ENCODE data around the gene EFEMP2.

Gene EFEMP2

DNA sequence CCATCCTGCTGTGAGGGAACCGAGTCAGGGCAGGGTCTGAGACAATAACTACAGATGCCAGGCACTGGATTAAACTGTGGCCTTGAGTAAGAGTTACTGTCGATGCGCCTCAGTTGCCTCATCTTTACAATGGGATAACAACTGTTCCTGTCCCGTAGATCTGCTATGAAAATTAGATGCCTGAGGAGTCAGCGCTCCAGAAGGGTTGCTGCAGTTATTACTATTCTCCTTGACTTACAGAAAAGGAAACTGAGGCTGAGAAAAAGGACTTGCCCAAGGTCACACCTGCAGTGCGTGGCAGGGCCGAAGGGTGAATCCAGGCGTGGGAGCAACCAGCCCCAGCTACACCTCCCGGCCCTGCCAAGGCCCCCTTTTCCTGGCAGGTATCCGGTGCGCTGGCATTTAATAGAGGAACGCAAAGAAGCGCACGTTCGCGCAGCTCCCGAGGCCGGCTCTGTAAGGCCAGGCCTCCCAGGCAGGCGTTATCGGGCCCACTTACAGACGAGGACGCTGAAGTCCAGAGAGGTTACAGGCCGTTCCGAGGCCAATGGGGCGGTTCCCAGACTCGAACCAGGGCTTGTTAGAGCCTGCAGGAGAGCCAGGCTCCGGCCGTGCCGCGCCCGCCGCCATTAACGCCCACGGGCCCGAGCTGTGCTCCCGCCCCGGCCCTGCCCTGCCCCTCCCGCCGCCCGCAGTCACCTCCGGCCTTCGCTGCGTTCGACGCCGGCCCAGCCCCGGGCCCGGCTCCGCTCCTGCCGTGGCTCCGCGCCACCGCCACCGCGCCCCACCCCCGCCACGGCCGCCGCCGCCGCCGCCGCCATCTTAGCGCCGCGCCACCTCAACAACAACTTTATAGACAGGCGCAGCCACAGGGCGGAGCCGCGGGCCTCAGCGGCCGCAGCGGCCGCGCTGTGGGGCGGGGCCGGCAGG lies 45.9 kb upstream of the EFEMP2 start, which contains the start of gene C11orf68:
Gene C11orf68, minus strand, starts transcription at position 852 of the 930 bp plus-strand sequence. Its CDS starts 31 bp downstream, at position 821.
- TF ChIP-seq, protein P1, sequence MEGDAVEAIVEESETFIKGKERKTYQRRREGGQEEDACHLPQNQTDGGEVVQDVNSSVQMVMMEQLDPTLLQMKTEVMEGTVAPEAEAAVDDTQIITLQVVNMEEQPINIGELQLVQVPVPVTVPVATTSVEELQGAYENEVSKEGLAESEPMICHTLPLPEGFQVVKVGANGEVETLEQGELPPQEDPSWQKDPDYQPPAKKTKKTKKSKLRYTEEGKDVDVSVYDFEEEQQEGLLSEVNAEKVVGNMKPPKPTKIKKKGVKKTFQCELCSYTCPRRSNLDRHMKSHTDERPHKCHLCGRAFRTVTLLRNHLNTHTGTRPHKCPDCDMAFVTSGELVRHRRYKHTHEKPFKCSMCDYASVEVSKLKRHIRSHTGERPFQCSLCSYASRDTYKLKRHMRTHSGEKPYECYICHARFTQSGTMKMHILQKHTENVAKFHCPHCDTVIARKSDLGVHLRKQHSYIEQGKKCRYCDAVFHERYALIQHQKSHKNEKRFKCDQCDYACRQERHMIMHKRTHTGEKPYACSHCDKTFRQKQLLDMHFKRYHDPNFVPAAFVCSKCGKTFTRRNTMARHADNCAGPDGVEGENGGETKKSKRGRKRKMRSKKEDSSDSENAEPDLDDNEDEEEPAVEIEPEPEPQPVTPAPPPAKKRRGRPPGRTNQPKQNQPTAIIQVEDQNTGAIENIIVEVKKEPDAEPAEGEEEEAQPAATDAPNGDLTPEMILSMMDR (conservative IDR thresholded peaks at IDR 0.05; ENCODE audit: low read depth), result no peak
- DNase-seq (ENCODE audit: low spot score), result no peak
- peak within 1 kb of the TSS; percentile 93 for H3K27ac ChIP-seq
- ChIA-PET CTCF (interaction anchor here (1.0 kb wide), 1 partner anchor 30 kb away, joined by 5 read pairs; the partner anchor contains the start of gene FIBP), POLR2A (ENCODE audit: low non-redundant PET) (interaction anchor here (0.6 kb wide), 1 partner anchor 93 kb away, joined by 5 read pairs; no protein-coding TSS in a partner anchor)

DNA sequence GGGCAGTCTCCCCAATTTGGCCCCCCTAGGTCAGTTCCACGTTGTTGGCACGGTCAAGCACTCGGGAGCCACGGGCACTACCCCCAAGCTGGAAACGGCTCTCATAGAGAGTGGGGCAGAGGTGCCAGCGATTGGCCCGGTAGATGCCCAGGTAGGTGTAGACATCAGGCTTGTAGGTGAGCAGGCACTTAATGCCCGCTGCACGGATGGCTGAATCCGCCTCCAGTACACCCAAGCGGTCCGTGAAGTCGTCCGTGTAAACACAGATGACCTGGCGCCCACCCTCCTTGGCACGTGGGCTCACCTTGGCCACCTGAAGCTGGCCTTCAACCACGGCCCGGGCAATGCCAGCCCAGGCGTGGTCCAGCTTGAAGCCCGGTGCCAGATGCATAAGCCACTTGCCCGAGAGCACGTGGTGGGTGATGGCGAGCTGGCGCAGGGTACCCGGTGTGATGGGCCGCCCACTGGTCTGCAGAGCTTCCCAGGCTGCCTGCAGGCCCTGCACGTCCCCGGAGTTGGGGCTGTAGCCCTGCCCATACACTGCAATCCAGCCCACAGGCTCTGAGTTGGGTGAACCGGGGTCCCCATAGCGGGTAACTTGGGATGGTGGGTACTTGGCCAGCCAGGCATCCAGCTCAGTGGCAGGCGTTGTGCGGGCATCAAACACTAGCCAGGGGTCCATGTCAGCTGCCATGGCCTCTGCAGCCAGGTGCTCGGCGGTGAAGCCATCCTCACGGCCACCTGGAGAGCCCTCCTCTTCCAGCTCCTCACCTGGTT lies 45.0 kb upstream of the EFEMP2 start:
- no peak for DNase-seq (ENCODE audit: low spot score)
- TF ChIP-seq, protein P1 (conservative IDR thresholded peaks at IDR 0.05; ENCODE audit: low read depth), result no peak
- ChIA-PET CTCF (no interaction called here), POLR2A (ENCODE audit: low non-redundant PET) (interaction anchor here (0.6 kb wide), 1 partner anchor 94 kb away, joined by 5 read pairs; no protein-coding TSS in a partner anchor)
- H3K27ac ChIP-seq, result peak overlapping the region; percentile 93

DNA sequence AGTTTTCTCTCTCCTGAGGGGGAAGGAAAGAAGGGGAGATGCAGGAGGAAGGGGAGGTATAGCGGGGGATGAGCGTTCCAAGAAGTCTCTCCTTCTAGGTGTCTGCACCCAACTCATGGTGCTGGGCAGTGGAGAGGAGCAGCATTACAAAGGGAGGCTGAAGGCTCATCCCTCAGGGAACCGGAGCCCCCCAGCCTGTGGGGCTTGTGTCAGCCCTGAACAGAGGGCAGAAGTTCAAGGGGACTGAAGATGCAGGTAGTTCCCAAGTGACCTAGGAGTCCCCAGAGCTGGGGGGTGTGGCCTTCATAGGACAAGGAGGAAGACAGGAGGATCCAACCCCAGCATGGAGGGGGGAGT lies 44.5 kb upstream of the EFEMP2 start:
- H3K27ac ChIP-seq, result peak overlapping the region; percentile 93
- POLR2A ChIA-PET (ENCODE audit: low non-redundant PET), result no interaction called here
- TF ChIP-seq, protein P1 (conservative IDR thresholded peaks at IDR 0.05; ENCODE audit: low read depth), result no peak

DNA sequence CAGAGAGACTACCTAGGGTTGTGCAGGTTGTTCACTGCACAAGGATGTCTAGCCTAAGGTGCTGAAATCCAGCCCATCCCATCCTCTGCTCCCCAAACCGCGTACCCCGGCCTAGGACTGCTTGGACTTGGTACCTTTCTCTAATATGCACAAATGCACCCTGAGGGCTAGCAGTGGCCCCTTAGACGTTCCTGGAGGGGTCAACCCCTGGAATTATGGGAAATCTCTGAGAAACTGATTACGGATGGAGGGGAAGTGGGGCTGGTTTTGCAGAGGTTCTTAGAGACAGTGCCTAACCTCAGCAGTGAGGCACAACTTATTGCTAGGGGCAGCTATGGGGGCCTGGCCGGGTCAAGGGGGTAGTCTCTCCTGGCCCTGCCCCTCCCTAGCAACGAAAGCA lies 43.8 kb upstream of the EFEMP2 start:
- ChIA-PET POLR2A (ENCODE audit: low non-redundant PET) (interaction anchor here (0.5 to 1.5 kb wide), 4 partner anchors 9 to 56 kb away, joined by 3 to 8 read pairs (median 4); no protein-coding TSS in a partner anchor), CTCF (interaction anchor here (1.1 kb wide), 1 partner anchor 11 kb away, joined by 4 read pairs; no protein-coding TSS in a partner anchor)
- peak overlapping the region; percentile 93 for H3K27ac ChIP-seq
- TF ChIP-seq, protein P1 (conservative IDR thresholded peaks at IDR 0.05; ENCODE audit: low read depth), result no peak
- no peak for DNase-seq (ENCODE audit: low spot score)

More for the DNA sequence above, 44.5 kb upstream of the EFEMP2 start:
- DNase-seq (ENCODE audit: low spot score), result no peak
- CTCF ChIA-PET, result no interaction called here

DNA sequence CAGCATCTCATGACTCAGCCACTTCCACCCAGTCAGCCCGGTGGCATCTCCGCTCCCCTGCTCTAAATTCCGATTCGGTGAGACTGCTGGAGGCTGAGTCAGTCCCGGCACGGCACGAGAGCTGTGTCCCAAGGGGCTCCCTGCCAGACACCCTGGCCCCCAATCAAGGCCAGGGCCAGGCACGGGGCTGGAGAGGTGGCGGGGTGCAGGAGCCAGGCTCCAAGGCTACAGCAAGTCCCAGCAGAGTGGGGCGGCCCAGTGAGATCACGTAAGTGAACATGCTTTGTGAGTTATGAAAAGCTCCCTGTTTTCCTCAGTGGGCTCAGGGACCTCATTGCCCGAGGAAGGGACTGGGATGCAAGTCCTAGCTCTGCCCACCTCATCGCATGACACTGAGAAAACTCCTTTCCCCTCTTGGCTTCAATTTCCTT lies 43.2 kb upstream of the EFEMP2 start:
- POLR2A ChIA-PET (ENCODE audit: low non-redundant PET), result interaction anchor here (0.5 to 1.5 kb wide), 6 partner anchors 10 to 57 kb away, joined by 3 to 8 read pairs (median 4); partner anchors contain the start of gene CCDC85B
- DNase-seq (ENCODE audit: low spot score), result peak; percentile 95

More for the DNA sequence above, 43.2 kb upstream of the EFEMP2 start:
- peak overlapping the region; percentile 93 for H3K27ac ChIP-seq
- CTCF ChIA-PET, result interaction anchor here (0.7 to 1.1 kb wide), 2 partner anchors 11 to 26 kb away, joined by 3 to 4 read pairs; no protein-coding TSS in a partner anchor
- TF ChIP-seq, protein P1 (conservative IDR thresholded peaks at IDR 0.05; ENCODE audit: low read depth), result no peak

All from RWPE1 (cell line).